HEK293 (cell line): ENCODE measurements around the gene SCGB3A2.

Experiments
- CTCF ChIA-PET: fragments of 350-600 bp; formaldehyde crosslinking; extraction: SDS; loops from one replicate; lab custom pipeline; 2021; ENCODE audit warnings: antibody characterized with exemption; lab: Yijun Ruan, JAX
- POLR2A ChIA-PET: fragments of 300-600 bp; formaldehyde crosslinking; extraction: SDS; loops from one replicate; lab custom pipeline; 2020; ENCODE audit warnings: antibody characterized with exemption, inconsistent platforms; lab: Yijun Ruan, JAX
- H3K27ac ChIP-seq: fragments of 200-500 bp; sonication (Bioruptor generic); 2 replicates; pipeline ENCODE4 v1.5.1; 2014; ENCODE audit warnings: low read depth, low read length, control low read depth, inconsistent platforms; ENCODE audit errors: extremely low read depth
- H3K36me3 ChIP-seq, 2 experiments: fragments of 200-500 bp in 1 of 2; sonication (Bioruptor generic) in 1 of 2; 1 replicate in 1 of 2; 2 replicates in 1 of 2; pipeline ENCODE4 v1.5.1; 2014 to 2017; ENCODE audit warnings: inconsistent platforms in 2 of 2, low read length in 2 of 2; ENCODE audit not compliant: control insufficient read depth in 2 of 2, insufficient read depth in 1 of 2
- H3K4me1 ChIP-seq: fragments of 200-500 bp; sonication (Bioruptor generic); 2 replicates; pipeline ENCODE4 v1.5.1; 2014; ENCODE audit warnings: mild to moderate bottlenecking, low read length, inconsistent platforms; ENCODE audit not compliant: control insufficient read depth, insufficient read depth
- H3K4me3 ChIP-seq: 2 replicates; pipeline ENCODE4 v1.5.1; 2011; ENCODE audit warnings: low read depth, mild to moderate bottlenecking, control low read depth, low read length, moderate library complexity
- H3K9me3 ChIP-seq: fragments of 200-500 bp; sonication (Bioruptor generic); 2 replicates; pipeline ENCODE4 v1.5.1; 2014; ENCODE audit warnings: low read depth, low read length, inconsistent platforms; ENCODE audit not compliant: control insufficient read depth, insufficient read depth
- ZBTB48 ChIP-seq: fragments of 450-650 bp; formaldehyde crosslinking; IDR thresholded peaks from 2 replicates; pipeline ENCODE4 v1.5.1; 2016; ENCODE audit warnings: missing biosample characterization, missing genetic modification characterization
- ZFHX2 ChIP-seq: fragments of 450-650 bp; formaldehyde crosslinking; conservative IDR thresholded peaks from 2 replicates; pipeline ENCODE4 v1.5.1; 2016; ENCODE audit warnings: missing biosample characterization, missing genetic modification characterization
- ZNF341 ChIP-seq: fragments of 450-650 bp; formaldehyde crosslinking; IDR thresholded peaks from 2 replicates; pipeline ENCODE4; 2016; ENCODE audit warnings: low read depth, missing biosample characterization, missing genetic modification characterization
- ZXDB ChIP-seq: fragments of 450-650 bp; formaldehyde crosslinking; IDR thresholded peaks from 2 replicates; pipeline ENCODE4 v1.5.1; 2016; ENCODE audit warnings: missing biosample characterization, missing genetic modification characterization
- TF ChIP-seq, protein P1 (sequence below): fragments of 450-650 bp; formaldehyde crosslinking; optimal IDR thresholded peaks from 2 replicates; pipeline ENCODE3; 2016; ENCODE audit warnings: missing biosample characterization, mild to moderate bottlenecking, missing genetic modification characterization
- TF ChIP-seq, protein P2 (sequence below): fragments of 450-650 bp; formaldehyde crosslinking; IDR thresholded peaks from 2 replicates; pipeline ENCODE4 v1.5.1; 2016; ENCODE audit warnings: missing biosample characterization, missing genetic modification characterization, borderline replicate concordance

Gene SCGB3A2

DNA sequence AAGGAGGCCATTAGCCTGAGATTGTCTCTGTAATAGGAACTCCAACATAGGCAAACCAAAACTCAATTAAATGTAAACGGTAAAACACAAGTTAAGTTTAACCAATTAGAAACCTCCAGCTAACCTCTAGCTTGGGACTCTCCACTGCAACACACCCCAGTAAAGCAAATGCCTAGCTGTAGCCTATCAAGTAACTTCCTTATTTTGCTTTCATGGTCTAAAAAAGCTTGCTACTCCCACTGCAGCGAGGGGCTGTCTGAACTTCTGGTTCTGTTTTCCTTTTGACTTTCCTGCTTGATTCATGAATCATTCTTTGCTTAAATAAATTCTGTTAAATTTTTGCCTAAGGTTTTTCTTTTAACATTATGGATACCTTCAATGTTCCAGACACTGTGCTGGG is 52.3 kb downstream of the SCGB3A2 start:
- H3K4me3 ChIP-seq, result no peak overlapping the region
- no peak overlapping the region for H3K27ac ChIP-seq
- CTCF ChIA-PET, result interaction anchor here (1.0 to 9.1 kb wide), 3 partner anchors 42 to 73 kb away, joined by 3 to 172 read pairs (median 9); no protein-coding TSS in a partner anchor
- POLR2A ChIA-PET, result no interaction called here
- no peaks in the 10 kb centered on the region for H3K9me3 ChIP-seq
- H3K4me1 ChIP-seq, result no peaks in the 10 kb centered on the region
- TF ChIP-seq ZBTB48 (tag by site-specific recombination) (no peak), ZNF341 (tag by site-specific recombination) (no peak), ZFHX2 (tag by site-specific recombination) (no peak), ZXDB (tag by site-specific recombination) (no peak)
- TF ChIP-seq, protein P1, sequence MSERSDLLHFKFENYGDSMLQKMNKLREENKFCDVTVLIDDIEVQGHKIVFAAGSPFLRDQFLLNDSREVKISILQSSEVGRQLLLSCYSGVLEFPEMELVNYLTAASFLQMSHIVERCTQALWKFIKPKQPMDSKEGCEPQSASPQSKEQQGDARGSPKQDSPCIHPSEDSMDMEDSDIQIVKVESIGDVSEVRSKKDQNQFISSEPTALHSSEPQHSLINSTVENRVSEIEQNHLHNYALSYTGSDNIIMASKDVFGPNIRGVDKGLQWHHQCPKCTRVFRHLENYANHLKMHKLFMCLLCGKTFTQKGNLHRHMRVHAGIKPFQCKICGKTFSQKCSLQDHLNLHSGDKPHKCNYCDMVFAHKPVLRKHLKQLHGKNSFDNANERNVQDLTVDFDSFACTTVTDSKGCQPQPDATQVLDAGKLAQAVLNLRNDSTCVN, result no peak
- TF ChIP-seq, protein P2, sequence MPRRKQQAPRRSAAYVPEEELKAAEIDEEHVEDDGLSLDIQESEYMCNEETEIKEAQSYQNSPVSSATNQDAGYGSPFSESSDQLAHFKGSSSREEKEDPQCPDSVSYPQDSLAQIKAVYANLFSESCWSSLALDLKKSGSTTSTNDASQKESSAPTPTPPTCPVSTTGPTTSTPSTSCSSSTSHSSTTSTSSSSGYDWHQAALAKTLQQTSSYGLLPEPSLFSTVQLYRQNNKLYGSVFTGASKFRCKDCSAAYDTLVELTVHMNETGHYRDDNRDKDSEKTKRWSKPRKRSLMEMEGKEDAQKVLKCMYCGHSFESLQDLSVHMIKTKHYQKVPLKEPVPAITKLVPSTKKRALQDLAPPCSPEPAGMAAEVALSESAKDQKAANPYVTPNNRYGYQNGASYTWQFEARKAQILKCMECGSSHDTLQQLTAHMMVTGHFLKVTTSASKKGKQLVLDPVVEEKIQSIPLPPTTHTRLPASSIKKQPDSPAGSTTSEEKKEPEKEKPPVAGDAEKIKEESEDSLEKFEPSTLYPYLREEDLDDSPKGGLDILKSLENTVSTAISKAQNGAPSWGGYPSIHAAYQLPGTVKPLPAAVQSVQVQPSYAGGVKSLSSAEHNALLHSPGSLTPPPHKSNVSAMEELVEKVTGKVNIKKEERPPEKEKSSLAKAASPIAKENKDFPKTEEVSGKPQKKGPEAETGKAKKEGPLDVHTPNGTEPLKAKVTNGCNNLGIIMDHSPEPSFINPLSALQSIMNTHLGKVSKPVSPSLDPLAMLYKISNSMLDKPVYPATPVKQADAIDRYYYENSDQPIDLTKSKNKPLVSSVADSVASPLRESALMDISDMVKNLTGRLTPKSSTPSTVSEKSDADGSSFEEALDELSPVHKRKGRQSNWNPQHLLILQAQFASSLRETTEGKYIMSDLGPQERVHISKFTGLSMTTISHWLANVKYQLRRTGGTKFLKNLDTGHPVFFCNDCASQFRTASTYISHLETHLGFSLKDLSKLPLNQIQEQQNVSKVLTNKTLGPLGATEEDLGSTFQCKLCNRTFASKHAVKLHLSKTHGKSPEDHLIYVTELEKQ (tag by site-specific recombination), result no peak
- H3K36me3 ChIP-seq, result no peaks in the 10 kb centered on the region
